Measurements from ENCODE around the gene DGCR6L. TPM values are rescaled to one million over a fixed set of nuclear protein-coding genes. Genes with fewer than 3 reads are reported as not detected.
"Not testable (repeated sequence)": the region's sequence is repeated elsewhere in the genome, so short reads cannot be mapped to it uniquely, and the experiment has no call there.

Gene DGCR6L
- polyA plus RNA-seq = 46.7 TPM
- long read RNA-seq, donor 1, transcript DGCR6L-201 (5 exons, 1,154 nt) = major isoform, 27 of 28 reads
- long read RNA-seq, donor 1, partial matches to known transcripts = 0 of 28 reads
- long read RNA-seq, donor 1, other reads (novel, unspliced or antisense) = 0 of 28 reads
- long read RNA-seq, donor 2, transcript DGCR6L-201 (5 exons, 1,154 nt) = major isoform, 61 of 63 reads
- long read RNA-seq, donor 2, partial matches to known transcripts = 0 of 63 reads
- long read RNA-seq, donor 2, other reads (novel, unspliced or antisense) = 0 of 63 reads
- long read RNA-seq, donor 3, transcript DGCR6L-201 (5 exons, 1,154 nt) = major isoform, 77 of 79 reads
- long read RNA-seq, donor 3, partial matches to known transcripts = 0 of 79 reads
- long read RNA-seq, donor 3, other reads (novel, unspliced or antisense) = 0 of 79 reads
- long read RNA-seq, donor 4, partial matches to known transcripts = 0 of 1 reads
- long read RNA-seq, donor 4, other reads (novel, unspliced or antisense) = 0 of 1 reads
- long read RNA-seq, donor 5, transcript DGCR6L-201 (5 exons, 1,154 nt) = major isoform, 25 of 25 reads
- long read RNA-seq, donor 5, partial matches to known transcripts = 0 of 25 reads
- long read RNA-seq, donor 5, other reads (novel, unspliced or antisense) = 0 of 25 reads
- long read RNA-seq, donor 6, transcript DGCR6L-201 (5 exons, 1,154 nt) = major isoform, 36 of 41 reads
- long read RNA-seq, donor 6, partial matches to known transcripts = 0 of 41 reads
- long read RNA-seq, donor 6, other reads (novel, unspliced or antisense) = 5 of 41 reads
- long read RNA-seq, donor 7, transcript DGCR6L-201 (5 exons, 1,154 nt) = major isoform, 17 of 17 reads
- long read RNA-seq, donor 7, partial matches to known transcripts = 0 of 17 reads
- long read RNA-seq, donor 7, other reads (novel, unspliced or antisense) = 0 of 17 reads
- long read RNA-seq, donor 8, transcript DGCR6L-201 (5 exons, 1,154 nt) = major isoform, 49 of 51 reads
- long read RNA-seq, donor 8, partial matches to known transcripts = 0 of 51 reads
- long read RNA-seq, donor 8, other reads (novel, unspliced or antisense) = 0 of 51 reads
- long read RNA-seq, donor 9, transcript DGCR6L-201 (5 exons, 1,154 nt) = major isoform, 41 of 42 reads
- long read RNA-seq, donor 9, partial matches to known transcripts = 0 of 42 reads
- long read RNA-seq, donor 9, other reads (novel, unspliced or antisense) = 0 of 42 reads
- long read RNA-seq, donor 10, transcript DGCR6L-201 (5 exons, 1,154 nt) = major isoform, 47 of 49 reads
- long read RNA-seq, donor 10, partial matches to known transcripts = 0 of 49 reads
- long read RNA-seq, donor 10, other reads (novel, unspliced or antisense) = 0 of 49 reads
- long read RNA-seq, donor 11, transcript DGCR6L-201 (5 exons, 1,154 nt) = major isoform, 40 of 58 reads
- long read RNA-seq, donor 11, partial matches to known transcripts = 18 of 58 reads
- long read RNA-seq, donor 11, other reads (novel, unspliced or antisense) = 0 of 58 reads

DNA sequence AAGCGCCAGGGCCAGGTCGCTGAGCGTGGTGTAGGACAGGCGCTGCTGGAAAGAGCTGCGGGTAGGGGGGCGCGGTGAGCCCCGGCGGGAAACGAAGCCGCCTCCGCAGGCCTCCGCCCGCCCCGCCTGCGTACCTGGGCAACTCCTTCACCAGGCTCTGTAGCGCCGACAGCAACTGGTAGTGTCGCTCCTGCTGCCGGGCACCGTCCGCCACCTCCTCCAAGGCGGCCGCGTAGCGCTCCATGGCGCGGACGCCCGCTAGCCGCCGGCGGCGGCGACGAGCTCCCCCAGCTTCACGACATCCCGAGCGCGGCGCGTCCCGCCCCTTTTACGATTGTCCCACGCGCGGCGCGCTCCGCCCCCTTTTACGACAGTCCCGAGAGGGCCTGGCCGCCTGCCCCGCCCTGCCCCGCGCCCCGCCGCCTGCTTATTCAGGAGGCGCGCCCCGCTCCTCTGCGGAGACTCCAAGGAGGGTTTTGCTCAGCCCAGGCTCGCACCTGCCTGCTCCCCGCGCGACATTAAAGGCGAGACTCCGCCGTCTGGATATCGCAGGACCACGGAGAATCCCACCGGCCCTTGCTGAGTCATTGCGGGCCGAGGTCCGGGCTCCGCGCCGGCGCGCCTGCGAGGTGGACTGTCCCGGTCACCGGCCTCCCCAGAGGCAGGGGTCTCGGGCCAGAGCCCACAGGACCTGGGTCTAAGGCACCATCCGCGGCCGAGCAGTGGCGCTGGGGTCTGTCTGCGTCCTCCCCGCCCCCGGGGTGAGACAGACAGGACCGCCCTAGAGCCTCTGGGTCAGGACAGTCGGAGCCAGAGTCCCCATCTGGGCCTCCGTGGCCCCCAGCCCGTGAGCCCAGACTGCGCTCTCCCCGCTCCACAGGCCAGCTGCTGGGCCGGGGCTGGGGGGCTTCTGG is at the start of gene DGCR6L:
Gene DGCR6L (minus strand): TSS at position 316 of the 914 bp plus-strand sequence. CDS start 72 bp downstream, at position 244.
- WGBS (ENCODE audit: insufficient coverage, low lambda C conversion rate) = no CpG with 5 or more reads among the region's 98 CpGs
- peaks cover 4% of the 10 kb centered on the region for H3K9me3 ChIP-seq (ENCODE audit: control insufficient read depth, low read depth, low read length)

DNA sequence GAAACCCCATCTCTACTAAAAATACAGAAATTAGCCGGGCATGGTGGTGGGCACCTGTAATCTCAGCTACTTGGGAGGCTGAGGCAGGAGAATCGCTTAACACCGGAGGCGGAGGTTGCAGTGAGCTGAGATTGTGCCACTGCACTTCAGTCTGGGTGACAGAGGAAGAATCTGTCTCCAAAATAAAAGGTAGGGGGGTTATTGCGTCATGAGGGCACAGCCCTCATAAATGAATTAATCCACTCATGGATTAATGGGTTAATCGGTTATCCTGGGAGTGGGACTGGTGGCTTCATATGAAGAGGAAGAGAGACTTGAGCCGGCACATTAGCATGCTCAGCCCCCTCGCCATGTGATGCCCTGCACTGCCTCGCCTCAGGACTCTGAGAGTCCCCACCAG is 49.0 kb upstream of the DGCR6L start:
- WGBS (ENCODE audit: insufficient coverage, low lambda C conversion rate) = no CpG with 5 or more reads among the region's 9 CpGs
- not testable (repeated sequence) for H3K27ac ChIP-seq (ENCODE audit: low read length); DNase-seq; H3K4me1 ChIP-seq (ENCODE audit: control insufficient read depth, insufficient read depth, low read length); H3K36me3 ChIP-seq (ENCODE audit: control insufficient read depth, insufficient read depth, low read length); H3K27me3 ChIP-seq (ENCODE audit: control insufficient read depth, insufficient read depth, low read length); H3K4me3 ChIP-seq (ENCODE audit: low read length); H3K9me3 ChIP-seq (ENCODE audit: control insufficient read depth, low read depth, low read length)

More for the DNA sequence above, at the start of gene DGCR6L:
- Histone ChIP-seq H3K4me3 (ENCODE audit: low read length) (peak within 1 kb of the TSS; percentile 86), H3K4me1 (ENCODE audit: control insufficient read depth, insufficient read depth, low read length) (peaks cover 13% of the 10 kb centered on the region), H3K36me3 (ENCODE audit: control insufficient read depth, insufficient read depth, low read length) (no peaks in the 10 kb centered on the region), H3K27me3 (ENCODE audit: control insufficient read depth, insufficient read depth, low read length) (no peaks in the 10 kb centered on the region), H3K27ac (ENCODE audit: low read length) (peak within 1 kb of the TSS; percentile 61)
- DNase-seq = peak; percentile 93 to 98

DNA sequence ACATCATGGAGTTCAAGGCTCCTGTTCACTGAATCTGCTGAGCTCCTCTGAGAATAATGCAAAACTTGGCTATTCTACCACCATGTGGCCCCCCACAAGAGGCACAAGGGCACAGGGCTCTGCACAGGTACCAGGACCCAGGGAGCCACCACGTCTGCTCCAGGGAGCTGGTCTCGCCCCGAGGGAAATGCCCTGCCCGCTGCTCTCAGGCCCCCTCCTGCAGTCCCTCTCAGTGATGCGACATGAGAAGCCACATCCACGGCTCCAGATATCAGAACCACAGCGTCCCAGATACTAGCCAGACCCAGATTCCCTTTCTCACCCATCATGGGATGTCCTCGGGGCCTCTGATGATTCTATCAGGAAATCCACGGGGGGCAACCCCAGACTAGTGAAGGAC is 47.0 kb upstream of the DGCR6L start:
- no CpG with 5 or more reads among the region's 9 CpGs for WGBS (ENCODE audit: insufficient coverage, low lambda C conversion rate)
- H3K4me3 ChIP-seq (ENCODE audit: low read length); H3K9me3 ChIP-seq (ENCODE audit: control insufficient read depth, low read depth, low read length); H3K27ac ChIP-seq (ENCODE audit: low read length); DNase-seq; H3K27me3 ChIP-seq (ENCODE audit: control insufficient read depth, insufficient read depth, low read length); H3K36me3 ChIP-seq (ENCODE audit: control insufficient read depth, insufficient read depth, low read length); H3K4me1 ChIP-seq (ENCODE audit: control insufficient read depth, insufficient read depth, low read length): not testable (repeated sequence)

DNA sequence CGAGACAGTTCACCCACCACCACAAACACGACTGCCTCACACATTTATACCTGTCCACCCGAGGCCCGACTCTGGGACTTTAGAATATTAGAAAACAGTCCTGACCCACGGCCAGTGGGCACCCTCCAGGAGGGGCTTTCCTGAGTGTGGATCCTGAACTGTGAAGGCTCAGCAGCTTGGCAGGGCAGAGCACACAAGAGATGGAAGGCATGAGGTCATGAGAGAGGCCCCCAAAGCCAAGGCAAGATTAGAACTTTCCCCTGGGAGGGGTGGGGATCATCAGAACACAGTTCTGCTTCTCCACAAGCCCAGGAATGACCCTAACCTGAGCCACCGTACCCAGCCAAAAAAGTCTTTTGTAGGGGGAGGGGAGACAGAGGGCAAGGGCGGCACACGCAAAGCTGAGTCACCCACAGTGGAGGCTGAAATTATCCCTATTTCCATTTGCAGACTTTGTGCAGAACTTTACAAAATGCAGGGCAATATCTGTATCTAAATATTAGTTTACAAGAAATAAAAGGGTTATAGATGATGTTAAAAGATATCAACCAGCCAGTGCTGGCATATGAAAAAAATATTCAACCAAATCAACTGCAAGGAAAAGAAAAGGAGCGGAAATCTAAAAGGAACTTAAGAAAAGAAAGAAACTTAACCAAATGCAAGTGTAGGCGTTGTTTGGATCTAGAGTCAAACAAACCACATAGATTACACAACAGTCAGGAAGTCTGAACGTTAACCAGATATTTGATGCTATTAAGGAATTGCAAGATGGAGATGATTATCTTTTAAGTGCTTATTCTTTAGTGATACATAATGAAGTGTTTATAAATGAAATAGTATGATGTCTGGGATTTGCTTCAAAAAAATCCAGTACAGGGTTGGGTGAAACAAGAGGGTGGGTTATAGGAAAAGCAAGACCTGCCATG is 44.7 kb upstream of the DGCR6L start:
- no CpG with 5 or more reads among the region's 11 CpGs for whole genome bisulfite sequencing (ENCODE audit: insufficient coverage, low lambda C conversion rate)
- not testable (repeated sequence) for H3K4me1 ChIP-seq (ENCODE audit: control insufficient read depth, insufficient read depth, low read length); H3K27ac ChIP-seq (ENCODE audit: low read length); H3K9me3 ChIP-seq (ENCODE audit: control insufficient read depth, low read depth, low read length); H3K4me3 ChIP-seq (ENCODE audit: low read length); H3K36me3 ChIP-seq (ENCODE audit: control insufficient read depth, insufficient read depth, low read length); DNase-seq; H3K27me3 ChIP-seq (ENCODE audit: control insufficient read depth, insufficient read depth, low read length)

DNA sequence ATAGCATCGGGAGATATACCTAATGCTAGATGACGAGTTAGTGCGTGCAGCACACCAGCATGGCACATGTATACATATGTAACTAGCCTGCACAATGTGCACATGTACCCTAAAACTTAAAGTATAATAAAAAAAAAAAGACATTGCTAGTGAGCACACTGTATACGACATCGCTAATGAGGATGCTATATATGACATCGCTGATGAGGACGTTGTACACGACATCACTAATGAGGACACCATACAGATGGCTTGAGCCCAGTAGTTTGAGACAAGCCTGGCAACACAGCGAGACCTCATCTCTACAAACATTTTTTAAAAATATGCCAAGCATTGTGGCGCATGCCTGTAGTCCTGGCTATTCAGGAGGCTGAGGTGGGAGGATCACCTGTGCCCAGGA is 42.5 kb upstream of the DGCR6L start:
- peaks cover 21% of the 10 kb centered on the region for H3K9me3 ChIP-seq (ENCODE audit: control insufficient read depth, low read depth, low read length)
- not testable (repeated sequence) for H3K4me3 ChIP-seq (ENCODE audit: low read length); H3K27me3 ChIP-seq (ENCODE audit: control insufficient read depth, insufficient read depth, low read length); H3K36me3 ChIP-seq (ENCODE audit: control insufficient read depth, insufficient read depth, low read length); H3K27ac ChIP-seq (ENCODE audit: low read length); DNase-seq; H3K4me1 ChIP-seq (ENCODE audit: control insufficient read depth, insufficient read depth, low read length)
- WGBS (ENCODE audit: insufficient coverage, low lambda C conversion rate) = no CpG with 5 or more reads among the region's 10 CpGs

DNA sequence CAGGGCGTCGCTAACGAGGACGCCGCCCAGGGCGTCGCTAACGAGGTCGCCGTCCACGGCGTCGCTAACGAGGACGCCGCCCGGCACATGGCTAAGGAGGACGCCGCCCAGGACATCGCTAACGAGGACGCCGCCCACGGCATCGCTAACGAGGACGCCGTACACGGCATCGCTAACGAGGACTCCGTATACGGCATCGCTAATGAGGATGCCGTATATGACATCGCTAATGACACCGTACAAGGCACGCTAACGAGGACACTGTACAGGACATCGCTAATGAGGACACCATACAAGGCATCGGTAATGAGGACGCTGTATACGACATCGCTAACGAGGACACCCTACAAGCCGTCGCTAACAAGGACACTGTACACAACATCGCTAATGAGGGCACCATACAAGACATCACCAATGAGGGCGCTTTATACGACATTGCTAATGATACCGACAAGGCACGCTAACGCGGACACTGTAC is 41.9 kb upstream of the DGCR6L start:
- H3K36me3 ChIP-seq (ENCODE audit: control insufficient read depth, insufficient read depth, low read length); H3K4me1 ChIP-seq (ENCODE audit: control insufficient read depth, insufficient read depth, low read length); H3K27me3 ChIP-seq (ENCODE audit: control insufficient read depth, insufficient read depth, low read length); DNase-seq; H3K4me3 ChIP-seq (ENCODE audit: low read length); H3K27ac ChIP-seq (ENCODE audit: low read length): not testable (repeated sequence)
- WGBS (ENCODE audit: insufficient coverage, low lambda C conversion rate) = no CpG with 5 or more reads among the region's 54 CpGs
- peaks cover 25% of the 10 kb centered on the region for H3K9me3 ChIP-seq (ENCODE audit: control insufficient read depth, low read depth, low read length)

DNA sequence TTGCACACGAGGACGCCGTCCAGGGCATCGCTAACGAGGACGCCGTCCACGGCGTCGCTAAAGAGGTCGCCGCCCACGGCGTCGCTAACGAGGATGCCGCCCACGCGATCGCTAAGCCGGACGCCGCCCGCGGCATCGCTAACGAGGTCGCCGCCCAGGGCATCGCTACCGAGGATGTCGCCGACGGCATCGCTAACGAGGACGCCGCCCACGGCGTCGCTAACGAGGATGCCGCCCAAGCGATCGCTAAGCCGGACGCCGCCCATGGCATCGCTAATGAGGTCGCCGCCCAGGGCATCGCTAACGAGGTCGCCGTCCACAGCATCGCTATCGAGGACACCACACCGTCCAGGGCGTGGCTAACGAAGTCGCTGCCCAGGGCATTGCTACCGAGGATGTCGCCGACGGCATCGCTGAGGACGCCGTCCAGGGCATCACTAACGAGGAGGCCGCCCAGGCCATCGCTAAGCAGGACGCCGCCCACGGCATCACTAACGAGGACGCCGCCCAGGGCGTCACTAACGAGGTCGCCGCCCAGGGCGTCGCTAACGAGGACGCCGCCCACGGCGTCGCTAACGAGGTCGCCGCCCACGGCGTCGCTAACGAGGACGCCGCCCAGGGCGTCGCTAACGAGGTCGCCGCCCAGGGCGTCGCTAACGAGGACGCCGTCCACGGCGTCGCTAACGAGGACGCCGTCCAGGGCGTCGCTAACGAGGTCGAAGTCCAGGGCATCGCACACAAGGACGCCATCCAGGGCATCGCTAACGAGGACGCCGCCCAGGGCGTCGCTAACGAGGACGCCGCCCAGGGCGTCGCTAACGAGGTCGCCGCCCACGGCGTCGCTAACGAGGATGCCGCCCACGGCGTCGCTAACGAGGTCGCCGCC is 41.2 kb upstream of the DGCR6L start:
- H3K27me3 ChIP-seq (ENCODE audit: control insufficient read depth, insufficient read depth, low read length); H3K27ac ChIP-seq (ENCODE audit: low read length); H3K36me3 ChIP-seq (ENCODE audit: control insufficient read depth, insufficient read depth, low read length); H3K4me3 ChIP-seq (ENCODE audit: low read length); H3K4me1 ChIP-seq (ENCODE audit: control insufficient read depth, insufficient read depth, low read length); DNase-seq: not testable (repeated sequence)
- H3K9me3 ChIP-seq (ENCODE audit: control insufficient read depth, low read depth, low read length) = peaks cover 29% of the 10 kb centered on the region
- 100% methylated on average over 3 of the region's 145 CpGs for WGBS (ENCODE audit: insufficient coverage, low lambda C conversion rate)

DNA sequence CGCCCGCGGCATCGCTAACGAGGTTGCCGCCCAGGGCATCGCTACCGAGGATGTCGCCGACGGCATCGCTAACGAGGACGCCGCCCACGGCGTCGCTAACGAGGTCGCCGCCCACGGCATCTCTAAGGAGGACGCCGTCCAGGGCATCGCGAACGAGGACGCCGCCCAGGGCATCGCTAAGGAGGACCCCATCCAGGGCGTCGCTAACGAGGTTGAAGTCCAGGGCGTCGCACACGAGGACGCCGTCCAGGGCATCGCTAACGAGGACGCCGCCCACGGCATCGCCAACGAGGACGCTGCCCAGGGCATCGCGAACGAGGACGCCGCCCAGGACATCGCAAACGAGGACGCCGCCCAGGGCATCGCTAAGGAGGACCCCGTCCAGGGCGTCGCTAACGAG is 40.4 kb upstream of the DGCR6L start:
- H3K4me1 ChIP-seq (ENCODE audit: control insufficient read depth, insufficient read depth, low read length); H3K27me3 ChIP-seq (ENCODE audit: control insufficient read depth, insufficient read depth, low read length); H3K4me3 ChIP-seq (ENCODE audit: low read length); H3K27ac ChIP-seq (ENCODE audit: low read length); H3K36me3 ChIP-seq (ENCODE audit: control insufficient read depth, insufficient read depth, low read length); DNase-seq: not testable (repeated sequence)
- peaks cover 36% of the 10 kb centered on the region for H3K9me3 ChIP-seq (ENCODE audit: control insufficient read depth, low read depth, low read length)
- no CpG with 5 or more reads among the region's 60 CpGs for WGBS (ENCODE audit: insufficient coverage, low lambda C conversion rate)
